Measurements from ENCODE around the gene ZCCHC17.

ZCCHC17 gene

DNA sequence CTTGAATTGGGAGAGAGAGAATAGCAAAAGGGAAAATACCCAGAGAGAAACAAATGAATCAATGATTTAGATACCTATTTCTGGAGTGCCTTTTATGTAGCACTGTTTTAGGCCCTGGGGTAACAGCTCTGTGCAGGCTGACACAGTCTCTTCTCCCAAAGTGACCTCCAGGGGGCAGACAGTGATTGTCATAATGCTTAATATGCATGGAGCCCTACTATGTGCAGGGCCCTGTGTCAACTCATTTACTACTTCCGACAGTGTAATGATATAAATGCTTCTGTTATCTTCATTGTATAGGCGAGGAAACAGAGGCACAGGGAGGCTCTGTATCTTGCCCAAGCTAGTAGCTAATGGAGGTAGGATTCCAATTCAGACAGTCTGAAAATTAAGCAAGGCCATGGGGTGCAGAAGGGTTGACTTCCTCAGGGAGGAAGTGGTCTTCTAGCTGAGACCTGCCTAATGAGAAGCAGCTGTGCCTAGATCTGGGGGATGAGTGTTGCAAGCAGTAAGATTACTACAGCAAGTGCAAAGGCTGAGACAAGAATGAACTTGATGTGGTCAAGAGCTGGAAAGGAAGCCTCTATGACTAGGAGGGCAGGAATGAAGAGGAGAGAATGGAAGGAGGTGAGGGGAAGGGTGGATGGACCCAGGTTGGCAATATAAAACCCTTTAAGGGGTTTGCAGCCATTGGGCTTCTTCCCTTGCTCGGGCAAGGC, 100.0 kb downstream of the ZCCHC17 start:
- no peak for DNase-seq (ENCODE audit: low read depth in 2 of 2)

DNA sequence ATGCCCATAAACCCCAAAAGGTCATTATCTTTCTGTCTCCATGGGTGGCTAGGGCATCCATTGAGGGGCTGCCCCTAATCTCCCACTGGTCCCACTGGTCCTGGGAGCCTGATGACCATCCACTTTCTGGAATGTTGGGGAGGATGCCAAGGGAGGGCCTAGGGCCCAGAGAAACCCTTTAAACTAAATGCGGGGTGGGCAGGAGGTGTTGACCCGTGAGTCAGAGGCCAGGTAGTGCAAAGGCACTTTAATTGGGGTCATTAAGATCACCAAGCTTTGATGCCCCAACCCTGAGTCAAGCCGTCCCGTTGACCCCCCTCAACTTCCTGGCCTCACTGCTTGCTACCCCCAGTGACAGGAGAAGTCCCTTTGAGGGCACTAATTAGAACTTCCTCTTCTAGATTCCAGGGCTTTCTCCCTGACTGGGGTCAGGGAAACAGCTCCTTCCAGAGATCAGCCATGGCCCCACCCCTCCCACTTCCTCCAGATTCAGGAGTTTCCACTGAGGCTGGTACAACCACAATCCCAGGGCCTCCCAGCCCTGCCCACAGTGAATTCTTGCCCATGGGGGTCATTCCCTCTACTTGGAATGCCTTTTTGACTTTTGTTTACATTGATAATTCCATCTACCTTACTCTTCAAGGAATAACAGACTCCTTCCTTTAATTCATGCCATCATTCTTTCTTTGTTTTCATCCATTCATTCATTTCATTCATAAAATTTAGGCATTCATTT, 100.7 kb downstream of the ZCCHC17 start:
- no peak for DNase-seq (ENCODE audit: low read depth in 2 of 2)

DNA sequence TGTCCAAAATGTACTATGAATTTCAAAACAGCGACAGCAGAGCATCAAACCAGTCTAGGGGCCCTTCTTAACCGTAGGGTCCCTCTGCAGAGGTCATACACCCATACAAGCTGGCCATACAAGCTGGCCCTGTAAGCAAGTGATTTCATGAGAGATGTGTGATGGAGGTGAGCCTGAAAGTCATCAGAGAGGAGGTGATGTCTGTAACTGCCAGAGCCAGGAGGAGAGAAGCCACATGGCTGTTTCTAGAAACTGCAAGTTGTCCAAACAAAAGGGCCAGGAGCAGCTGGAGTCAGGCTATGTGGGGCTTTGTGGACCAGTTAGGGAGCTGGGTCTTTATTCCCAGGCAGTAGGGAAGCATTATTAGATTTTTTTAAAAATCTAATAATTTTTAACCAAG, 101.4 kb downstream of the ZCCHC17 start:
- DNase-seq (ENCODE audit: low read depth in 2 of 2), result no peak

DNA sequence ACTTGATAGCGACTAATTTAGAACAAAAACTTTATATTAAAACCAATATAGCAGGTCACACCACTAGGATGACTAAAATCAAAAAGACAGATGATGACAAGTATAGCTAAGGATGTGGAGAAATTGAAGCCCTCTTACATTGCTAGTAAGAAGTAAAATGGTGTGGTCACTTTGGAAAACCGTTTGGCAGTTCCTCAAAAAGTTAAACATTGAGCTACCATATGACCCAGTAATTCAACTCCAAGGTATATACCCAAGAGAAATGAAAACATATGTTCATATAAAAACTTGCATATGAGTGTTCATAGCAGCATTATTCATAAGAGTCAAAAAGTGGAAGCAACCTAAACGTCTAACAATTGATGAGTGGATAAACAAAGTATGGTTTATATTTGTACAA, 103.1 kb downstream of the ZCCHC17 start:
- DNase-seq (ENCODE audit: low read depth in 2 of 2), result no peak

DNA sequence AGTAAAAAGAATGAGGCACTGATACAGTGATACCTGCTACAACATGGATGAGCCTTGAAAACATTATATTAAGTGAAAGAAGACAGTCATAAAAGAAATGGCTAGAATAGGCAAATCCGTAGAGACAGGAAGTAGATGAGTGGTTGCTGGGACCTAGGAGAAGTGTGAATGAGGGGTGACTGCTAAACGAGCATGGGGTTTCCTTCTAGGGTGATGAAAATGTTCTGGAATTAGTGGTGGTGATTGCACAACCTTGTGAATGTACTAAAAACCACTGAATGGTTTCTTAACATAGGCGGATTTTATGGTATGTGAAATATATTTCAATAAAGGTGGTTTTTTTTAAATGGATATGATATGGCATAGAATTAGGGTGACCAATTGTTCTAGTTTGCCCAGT, 103.6 kb downstream of the ZCCHC17 start:
- DNase-seq (ENCODE audit: low read depth in 2 of 2), result no peak

DNA sequence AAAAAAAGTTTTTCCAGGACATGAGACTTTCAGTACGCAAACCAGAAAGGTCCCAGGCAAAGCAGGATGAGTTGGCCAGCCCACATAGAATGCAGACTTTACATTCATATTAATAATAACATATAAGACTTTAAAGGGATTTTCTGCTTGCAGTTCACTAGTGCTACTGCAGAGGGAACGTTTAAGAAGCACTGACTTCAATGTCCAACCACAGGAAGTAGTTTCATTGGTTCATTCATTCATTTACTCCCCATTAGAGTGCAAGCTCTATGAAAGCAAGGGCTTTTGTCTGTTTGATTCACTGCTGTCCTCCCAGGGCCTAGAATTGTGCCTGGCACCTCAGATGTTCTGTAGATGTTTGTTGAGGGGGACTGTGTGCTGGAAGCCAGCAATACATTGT, 104.4 kb downstream of the ZCCHC17 start:
- DNase-seq (ENCODE audit: low read depth in 2 of 2), result no peak

DNA sequence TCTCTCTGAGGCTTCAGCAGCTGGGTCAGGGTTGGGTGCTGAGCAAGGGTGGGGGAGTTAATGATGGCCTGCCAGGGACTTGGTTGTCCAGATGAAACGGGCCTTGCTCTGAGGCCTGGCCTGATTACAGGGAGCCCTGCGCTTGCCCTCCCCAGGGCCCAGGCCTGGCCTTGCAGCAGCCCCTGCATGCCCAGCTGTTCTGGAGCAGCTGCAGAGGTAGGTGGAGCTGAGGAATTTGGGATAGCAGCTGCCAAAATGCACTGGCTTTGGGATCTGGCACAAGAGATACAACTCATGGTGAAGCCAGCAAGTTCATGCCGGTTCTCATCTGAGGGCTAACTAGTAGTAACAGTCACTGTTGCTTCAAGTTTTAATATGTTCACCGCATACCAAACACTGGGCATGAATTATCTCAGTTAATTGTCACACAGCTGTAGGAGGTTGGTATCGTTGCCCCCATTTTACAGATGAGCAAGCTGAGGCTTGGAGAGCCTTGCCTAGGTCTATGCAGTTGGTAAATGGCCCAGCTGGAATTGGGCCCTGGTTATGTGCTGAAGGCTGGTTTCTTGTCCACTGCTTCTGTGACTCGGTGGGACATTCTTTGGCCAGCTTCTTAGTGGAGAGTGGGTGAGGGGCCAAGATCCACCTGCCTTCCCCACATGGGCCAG, 108.9 kb downstream of the ZCCHC17 start:
- DNase-seq (ENCODE audit: low read depth in 2 of 2), result no peak

DNA sequence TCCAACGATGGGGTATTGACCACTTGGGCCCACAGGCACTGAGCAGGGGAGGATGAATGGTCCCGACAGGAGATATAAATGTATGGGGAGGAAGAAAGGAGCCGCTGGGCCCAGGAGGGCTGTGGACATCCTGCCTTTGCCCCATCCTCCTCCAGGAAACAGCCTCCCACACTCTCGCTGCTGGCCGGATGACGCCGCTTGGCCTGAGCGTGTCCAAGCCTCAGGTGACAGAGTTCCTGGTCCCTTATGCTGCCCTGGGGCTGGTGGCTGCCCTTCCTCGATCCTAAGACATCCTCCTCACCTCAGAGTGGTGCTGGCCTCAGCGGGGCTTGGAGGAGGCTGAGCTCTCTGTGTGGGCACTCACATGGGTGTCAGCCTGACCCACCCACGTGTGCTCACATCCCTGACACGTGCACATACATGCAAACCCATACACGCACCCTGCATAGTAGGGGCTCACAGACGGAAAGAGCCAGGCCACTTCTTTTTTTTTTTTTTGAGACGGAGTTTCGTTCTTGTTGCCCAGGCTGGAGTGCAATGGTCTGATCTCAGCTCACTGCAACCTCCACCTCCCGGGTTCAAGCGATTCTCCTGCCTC, 110.3 kb downstream of the ZCCHC17 start:
- no peak for DNase-seq (ENCODE audit: low read depth in 2 of 2)

DNA sequence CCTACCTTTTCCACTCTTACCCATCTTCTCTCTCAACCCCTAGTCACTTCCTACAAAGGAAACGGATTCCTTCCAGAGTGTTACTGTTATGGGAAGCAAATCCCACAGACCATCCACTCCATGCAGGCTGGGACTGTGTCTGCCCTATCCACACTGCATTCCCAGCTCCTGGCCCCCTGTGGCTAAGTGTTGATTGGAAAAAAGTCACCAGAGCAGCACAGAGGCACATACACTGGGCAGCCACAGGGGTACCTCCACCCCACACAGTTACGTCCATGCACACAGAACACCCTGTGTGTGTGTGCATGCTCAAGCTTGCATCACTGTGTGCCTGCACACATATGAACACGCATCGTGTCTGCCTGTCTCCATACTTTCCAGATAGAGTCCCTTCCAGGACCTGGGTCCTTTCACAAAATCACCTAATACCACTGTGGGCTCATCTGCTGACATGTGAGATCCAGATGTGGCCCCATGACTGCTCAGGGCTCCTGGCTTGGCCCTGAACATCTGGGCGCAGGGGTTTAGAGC, 112.0 kb downstream of the ZCCHC17 start:
- no peak for DNase-seq (ENCODE audit: low read depth in 2 of 2)

DNA sequence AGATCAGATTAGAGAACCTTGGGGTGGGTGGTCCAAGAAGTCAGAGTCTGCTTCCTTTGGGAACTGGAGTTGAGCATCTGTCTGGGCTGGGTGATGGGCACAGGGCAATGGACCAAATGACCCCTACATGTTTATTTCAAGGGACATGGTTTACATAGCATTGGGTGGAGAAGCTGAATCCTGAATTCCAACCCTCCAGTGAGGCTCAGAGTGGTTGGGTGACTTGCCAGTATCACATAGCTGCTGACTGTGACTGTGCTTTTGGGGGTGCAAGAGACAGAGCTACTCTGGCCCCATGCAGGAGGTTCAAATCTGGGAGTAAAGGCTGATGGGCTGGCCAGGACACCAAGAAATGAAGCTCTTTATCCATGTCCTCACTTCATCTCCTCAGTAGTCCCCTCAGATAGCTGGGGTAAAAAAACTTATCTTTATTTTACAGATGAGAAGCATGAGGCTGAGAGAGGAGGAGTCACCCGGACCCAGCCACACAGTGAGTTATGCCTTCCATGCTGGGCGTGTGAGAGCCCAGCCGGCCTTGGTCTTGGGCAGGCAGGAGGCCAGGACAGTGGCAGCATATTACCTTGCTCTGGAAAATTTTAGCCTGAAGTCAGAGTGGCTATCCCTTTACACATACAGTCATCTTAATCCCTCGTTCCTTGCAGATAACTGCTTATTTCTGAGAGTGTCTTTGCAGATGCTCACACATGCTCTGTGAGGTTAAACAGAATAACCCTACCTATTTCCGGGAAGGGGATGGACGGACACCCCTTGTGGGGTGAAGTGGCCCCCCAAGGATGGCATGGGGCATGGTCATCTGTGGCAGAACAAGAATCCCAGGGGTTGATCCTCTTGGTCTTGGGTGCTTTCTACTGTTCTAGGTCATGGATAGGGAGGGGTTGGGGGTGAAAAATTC, 113.4 kb downstream of the ZCCHC17 start:
- DNase-seq (ENCODE audit: low read depth in 2 of 2), result no peak

DNA sequence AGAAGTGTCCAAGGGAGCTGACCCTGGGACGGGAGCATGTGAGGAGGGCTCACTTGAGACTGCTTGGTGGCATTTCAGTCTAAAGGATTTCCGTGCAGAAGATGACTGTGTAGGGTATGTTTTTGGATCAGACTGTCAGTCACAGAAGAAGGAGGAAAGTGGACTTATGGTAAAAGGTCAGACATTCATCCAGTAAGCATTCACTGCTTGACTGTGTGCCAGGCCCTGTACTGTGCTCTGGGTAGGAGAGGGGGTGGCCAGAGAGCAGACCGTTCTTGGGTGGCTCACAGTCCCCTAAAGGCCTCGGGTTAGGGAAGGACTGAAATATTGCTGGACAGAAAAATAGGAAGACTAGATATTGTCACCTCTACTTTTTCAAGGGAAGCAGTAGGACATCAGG, 114.0 kb downstream of the ZCCHC17 start:
- DNase-seq (ENCODE audit: low read depth in 2 of 2), result no peak

DNA sequence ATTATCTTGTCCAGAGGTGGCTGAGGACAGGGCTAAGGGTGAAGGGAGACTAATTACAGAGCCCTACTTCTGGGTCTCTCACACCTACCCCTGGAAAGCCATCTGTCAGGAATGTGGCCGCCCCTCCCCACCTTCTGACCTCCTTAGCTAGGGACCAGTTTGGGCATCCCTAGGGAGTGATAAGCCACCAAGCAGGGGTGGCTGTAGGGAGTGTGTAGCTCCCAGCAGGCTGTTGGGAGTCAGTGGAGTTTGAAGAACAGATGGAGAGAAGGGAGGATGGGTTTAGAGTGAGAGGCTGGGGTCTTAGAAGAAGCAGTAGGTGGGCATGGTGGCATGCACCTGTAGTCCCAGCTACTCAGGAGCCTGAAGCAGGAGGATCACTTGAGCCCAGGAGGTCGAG, 115.4 kb downstream of the ZCCHC17 start:
- no peak for DNase-seq (ENCODE audit: low read depth in 2 of 2)

DNA sequence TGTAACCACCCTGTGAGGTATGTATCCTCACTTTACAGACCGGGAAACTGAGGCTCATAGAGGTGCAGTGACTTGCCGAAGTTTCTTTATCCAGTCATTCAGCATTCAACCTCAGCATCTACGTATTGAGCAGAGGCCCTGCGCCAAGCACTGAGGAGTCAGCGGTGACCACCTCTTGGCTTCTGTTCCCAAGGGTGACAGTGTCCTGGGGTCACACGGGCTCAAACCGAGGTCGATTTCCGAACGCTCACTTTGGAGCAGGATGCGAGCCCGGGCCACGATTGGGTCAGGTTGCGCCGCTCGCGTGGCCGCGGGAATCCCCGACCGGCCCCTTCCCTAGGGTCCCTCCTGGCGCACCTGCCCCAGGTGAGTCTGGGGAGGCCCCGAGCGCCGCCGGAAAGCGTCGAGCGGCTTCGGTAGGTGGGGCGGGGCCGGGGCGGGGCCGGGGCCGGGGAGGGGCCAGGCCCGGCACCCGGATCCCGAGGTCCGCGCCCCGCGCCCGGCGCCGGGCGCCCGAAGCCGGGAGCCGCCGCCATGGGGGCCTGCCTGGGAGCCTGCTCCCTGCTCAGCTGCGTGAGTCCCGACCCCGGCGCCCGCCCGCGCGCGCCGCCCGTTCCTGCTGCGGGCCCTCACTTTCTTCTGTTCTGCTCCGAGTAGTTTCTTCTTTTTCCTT, 116.0 kb downstream of the ZCCHC17 start, which contains the start of gene SERINC2:
Gene SERINC2 (plus strand): TSS at position 482 of the 673 bp plus-strand sequence. CDS start 53 bp downstream, at position 535.
- no peak for DNase-seq (ENCODE audit: low read depth in 2 of 2)

DNA sequence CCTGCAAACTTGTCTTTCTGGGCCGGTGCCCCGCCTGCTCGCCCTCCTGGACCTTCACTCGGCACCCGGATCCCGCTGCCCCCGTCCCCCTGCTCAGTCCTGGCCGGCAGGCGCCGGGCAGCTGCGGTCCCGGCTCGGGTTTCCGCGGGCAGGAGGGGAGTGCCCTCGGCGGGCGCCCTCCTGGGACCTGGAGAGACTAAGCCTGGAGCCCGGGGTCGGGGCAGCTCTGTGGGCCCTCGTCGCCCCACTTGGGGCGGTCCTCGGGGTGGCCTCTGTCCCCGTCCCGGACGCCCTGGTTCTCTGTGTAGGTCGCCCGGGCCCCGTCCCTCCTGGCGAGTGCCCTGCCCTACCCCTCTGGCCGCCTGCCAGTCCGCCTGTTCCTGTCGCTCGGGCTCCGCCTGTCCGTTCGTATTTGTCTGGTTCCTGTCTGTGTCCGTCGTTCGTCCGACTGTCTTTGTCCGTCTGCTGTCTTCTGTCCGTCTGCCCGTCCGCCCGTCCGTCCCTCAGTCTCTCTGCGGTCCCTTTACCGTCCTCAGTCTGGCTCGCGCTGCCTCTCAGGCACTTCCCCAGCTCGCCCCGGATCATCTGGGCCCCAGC, 116.7 kb downstream of the ZCCHC17 start:
- DNase-seq (ENCODE audit: low read depth in 2 of 2), result no peak

All from stimulated activated CD8-positive, alpha-beta memory T cell treated with anti-CD3 and anti-CD28 coated beads, Interleukin-15, amount 100 ng/mL, for 48 hours (primary cell).